Stromal cell of bone marrow (primary cell): ENCODE measurements around the gene PLCD4.

Experiments
- DNase-seq: peaks from one replicate; pipeline ENCODE4 v3.0.0-alpha.2; 2012; ENCODE audit warnings: low read depth

Gene PLCD4

DNA sequence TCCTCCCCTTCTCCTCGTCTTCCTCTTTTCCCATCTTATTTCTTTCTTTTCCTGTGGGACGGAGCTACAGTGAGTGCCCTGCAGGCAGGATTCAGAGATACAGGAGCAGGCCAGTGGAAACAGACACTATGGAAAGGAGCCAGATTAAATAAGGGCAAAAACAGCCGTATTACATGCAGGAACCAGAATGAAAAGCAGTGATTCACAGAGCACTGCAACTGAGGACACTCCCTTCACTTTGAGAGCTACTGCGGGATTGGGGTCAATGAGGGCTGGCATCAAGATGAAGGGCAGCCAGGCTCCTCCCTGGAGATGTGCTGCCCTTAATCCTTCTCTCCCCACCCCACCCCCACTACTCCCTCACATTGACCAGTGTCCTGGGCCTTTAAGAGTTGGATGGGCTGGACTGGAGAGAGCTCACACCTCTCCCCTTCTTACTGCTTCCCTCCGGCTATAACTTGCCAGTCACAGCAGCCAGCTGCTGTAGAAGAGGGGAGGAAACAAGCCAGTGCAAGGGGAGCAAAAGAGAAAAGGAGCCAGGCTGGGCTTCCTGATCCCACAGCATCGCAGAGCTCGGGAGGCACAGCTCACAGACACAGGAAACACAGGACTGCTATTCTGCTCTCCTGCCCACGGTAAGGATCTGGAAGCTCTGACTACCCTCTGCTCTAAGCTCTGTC, at the start of gene PLCD4:
PLCD4 (plus strand) TSS at position 464 of the 680 bp plus-strand sequence. CDS start 7,841 bp downstream, outside the sequence.
- DNase-seq, result peak; percentile 92

DNA sequence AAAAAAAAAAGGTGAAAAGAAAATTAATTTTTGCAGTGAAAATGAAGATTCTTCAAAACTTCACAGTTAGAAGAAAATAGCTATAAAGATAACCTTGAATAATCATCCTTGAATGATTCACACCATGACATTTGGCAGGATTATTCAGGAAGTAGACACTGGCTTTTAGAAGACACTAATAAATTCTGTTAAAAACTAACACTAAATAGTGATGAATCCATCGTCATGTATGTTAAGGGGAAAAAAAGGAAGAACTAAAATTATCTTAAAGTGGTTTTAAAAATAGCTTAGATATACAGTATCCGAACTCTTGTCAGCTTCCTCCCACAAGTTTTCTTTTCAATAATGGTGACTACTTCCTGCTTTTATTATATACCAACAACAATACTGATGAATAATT, 49.8 kb upstream of the PLCD4 start:
- DNase-seq, result no peak

DNA sequence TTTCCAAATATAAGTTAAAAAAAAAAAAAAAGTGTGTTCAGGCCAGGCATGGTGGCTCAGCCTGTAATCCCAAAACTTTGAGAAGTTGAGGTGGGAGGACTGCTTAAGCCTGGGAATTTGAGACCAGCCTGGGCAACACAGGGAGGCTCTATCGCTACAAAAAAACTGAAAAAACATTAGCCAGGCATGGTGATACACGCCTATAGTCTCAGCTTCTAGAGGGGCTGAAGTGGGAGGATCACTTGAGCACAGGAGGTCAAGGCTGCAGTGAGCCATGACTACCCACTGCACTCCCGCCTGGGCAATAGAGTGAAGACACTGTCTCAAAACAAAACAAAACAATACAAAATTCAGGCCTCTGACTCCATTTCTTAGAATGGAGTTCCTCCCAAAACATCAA, 48.7 kb upstream of the PLCD4 start:
- DNase-seq, result no peak

DNA sequence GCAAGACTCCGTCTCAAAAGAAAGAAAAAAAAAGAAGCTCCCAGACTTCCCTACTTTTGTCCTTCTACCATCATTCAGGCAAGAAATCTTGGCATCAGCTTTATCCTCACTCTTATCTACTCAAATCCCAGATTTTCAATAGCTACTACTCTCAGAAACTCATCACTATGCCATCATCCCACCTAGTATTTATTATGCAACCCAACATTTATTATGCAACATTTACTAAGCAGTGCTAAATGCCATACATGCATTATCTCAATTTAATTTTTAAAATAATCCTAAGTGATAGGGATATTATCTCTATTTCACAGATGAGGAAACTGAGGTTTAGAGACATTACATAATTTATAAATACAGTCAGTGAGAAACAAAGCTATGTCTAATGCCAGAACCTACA, 43.6 kb upstream of the PLCD4 start:
- no peak for DNase-seq

DNA sequence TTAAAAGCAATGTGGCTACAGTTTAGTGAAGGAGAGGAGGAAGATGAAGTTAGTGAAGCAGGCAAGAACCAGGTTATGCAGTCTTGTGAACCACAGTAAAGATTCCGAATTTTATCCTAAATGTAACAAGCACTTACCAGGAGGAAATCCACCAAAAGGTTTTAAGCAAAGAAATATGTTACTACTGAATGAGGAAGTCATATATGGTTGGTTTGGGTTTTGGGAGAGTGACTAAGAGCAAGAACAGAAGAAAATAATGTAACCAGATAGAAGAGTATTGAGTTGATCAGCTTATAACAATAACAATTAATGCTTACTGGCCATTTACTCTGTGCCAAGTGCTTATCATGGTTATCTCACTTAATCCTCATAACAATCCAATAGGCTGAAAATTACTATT, 41.4 kb upstream of the PLCD4 start:
- no peak for DNase-seq

DNA sequence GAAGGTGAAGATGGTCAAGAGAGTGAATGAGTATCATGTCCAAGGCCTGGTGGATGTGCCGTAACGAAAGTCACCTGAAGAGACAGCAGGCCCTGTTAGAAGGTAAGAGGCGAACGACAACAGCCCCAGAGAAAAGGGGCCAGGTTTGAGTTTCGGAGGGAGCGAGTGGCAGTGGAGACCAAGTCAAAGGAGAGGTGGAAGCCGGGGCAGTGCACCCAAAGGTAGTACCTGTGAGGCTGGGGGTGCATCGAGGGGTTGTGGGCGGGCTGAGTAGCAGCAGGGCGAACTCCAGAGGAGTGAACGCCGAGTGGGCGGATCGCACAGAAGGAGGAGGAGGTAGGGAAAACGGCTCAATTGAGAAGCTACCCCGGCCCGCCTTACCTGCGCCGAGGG, 39.9 kb upstream of the PLCD4 start:
- DNase-seq, result no peak

DNA sequence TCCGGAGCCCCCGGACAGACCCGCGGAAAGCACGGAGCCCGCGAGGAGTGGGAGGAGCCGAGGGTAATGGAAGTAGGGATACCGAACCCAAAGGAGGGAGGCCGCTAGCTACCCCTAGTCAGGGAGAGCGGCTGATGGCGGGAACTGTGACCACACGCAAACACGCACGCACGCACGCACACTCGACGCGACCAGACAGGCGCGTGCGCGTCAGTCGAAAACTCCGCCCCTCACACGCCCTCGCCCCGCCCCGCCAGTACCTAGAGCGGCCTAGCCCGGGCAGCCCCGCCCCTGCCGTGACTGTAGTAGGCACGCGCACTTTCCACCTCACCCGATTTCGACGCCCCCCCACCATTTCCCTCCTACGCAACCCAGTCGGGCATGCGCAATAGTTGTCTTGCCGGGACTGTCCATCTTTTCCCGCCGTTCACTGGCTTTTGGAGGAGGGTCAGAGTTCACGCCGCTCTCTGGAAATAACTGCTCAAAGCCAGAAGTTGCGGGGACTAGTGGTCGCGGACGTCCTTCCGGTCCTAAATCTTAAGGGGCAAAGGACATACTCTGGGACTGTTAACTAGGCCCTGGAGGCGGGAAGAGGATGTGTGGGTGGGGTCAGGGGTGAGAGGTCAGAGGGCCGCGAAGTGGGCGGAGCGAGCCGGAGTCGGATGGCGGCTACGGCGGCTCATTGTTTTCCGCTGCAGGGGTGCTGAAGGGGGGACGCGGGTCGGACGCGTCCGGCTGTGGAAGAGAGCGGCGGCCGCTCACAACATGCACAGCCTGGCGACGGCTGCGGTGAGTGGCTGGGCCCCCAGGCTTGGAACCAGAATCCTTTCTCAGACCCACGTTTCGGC, 39.3 kb upstream of the PLCD4 start, which contains the start of the genes CNOT9 and USP37:
CNOT9 (plus strand) TSS at position 650 of the 848 bp plus-strand sequence; CDS start at position 766, 116 bp downstream.
USP37 (minus strand) TSS at position 162 of the 848 bp plus-strand sequence. CDS start 9,698 bp downstream, outside the sequence.
- DNase-seq, result peak; percentile 96

DNA sequence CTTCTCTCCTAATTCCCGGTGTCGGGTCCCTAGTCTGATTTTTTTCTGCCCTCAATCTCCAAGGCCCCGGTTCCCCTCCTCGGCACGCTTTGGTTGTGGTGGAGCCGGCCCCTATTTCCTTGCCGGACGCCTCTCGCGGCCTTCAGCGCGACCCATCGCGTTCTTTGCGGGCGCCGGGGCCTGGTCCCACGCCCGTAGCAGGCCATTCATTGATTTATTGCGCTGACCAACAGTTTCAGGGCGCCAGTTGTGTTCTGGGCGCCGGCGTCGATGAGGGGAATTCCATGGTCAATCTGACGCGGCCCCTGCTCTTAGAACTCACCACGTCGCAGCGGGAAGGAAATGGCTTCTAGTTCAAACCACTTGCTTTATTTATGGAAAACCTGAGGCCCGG, 38.7 kb upstream of the PLCD4 start:
- peak; percentile 27 for DNase-seq

DNA sequence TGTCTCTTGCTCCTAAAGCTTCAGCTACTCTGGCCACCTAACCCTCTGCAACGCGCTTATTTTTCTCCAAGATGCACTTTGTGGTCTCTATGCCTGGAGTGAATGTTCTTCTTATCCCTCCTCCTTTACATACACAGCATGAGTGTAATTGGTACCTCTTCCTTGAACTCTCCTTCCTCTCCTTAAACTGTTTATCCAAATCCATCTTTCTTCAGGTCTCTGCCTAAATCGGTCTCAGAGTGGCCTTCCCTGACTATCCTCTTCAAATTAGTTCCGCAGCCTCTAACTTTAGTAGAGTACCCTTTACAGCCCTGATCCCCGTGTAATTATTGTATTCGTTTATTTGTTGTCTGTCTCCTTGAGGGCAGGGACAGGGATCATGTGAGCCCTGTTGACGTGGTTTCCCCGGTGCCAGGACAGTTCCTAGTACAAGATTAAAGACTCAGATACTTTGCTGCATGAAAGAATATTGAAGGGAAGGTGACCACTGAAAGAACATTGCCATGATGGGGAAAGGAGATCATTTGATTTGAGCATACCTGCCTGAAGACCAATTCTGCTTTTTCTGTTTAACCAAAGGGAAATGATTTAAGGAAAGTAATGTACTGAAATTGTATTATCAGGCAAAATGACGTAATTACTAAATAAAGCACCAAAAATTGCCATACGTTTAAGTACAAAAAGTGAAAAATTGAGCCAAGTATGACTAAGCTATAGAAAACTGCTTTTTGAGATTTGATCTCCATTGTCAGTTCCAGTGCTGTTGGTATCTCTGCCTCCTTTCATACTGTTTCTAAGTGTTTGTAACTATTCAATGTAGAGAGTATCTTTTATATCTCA, 37.8 kb upstream of the PLCD4 start:
- peak; percentile 40 for DNase-seq

DNA sequence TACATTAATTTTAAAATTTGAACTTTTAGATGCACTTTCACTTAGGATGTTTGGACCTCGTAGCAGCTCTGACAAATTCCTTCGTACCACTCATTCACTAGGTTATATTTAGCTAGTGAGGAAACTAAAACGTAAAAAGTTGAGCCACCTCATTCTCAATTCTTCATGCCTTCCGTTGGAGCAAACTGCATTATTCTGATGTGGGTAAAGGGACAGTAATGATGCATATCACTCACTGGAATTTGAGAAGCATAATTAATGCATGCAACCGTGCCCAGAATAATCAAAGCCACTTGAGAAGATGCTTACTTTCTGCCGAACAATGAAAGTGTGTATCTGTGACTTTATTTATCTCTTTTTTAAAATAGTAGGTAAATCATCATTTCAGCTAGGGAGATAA, 36.8 kb upstream of the PLCD4 start:
- DNase-seq, result no peak

DNA sequence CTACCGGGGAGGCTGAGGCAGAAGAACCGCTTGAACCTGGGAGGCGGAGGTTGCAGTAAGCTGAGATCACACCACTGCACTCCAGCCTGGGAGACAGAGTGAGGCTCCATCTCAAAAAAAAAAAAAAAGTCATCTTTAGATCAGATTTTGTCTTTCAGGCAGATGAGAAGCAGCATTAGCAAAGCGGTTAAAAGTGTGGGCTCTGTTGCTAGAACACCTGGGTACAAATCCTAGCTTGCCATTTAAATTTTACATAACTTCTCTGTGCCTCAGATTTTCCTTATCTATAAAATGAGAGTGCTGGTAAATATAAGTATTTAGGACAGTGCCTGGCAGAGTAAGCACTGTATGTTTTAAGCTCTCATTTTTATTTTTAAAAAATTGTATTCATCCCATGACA, 30.8 kb upstream of the PLCD4 start:
- no peak for DNase-seq

DNA sequence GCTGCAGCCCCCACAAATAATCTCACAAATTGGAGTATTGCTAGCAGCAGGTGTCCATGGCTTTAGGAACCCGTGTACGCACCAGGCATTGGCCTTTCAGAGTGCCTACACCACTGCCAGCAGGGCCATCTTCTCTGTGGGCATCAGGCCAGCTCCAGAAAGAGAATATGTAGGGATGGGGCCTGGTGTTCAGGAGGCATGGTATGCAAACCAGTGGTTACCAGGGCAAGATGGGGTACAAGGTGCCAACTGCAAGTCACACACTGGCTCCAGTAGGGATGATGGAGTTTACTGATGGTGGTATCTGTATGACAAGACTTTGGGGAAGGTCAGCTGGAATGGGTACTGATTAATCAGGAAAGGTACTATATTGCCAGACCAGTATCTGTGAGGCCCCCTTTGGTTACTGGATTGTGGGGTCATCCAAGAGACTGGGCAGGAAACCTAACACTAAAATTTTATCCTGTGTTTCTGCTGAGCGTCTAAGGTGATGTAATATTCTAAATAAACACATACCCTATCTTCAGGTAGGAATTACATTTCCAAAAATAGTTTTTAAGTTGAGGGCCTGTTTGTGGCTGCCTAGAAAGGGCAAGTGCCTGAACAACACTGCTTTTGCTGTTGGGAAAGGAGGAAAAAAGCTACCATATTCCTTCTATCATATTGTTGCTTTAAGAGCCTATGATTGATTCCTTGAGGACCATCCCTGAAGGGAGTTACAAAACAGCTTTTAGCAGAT, 30.0 kb upstream of the PLCD4 start:
- DNase-seq, result no peak

DNA sequence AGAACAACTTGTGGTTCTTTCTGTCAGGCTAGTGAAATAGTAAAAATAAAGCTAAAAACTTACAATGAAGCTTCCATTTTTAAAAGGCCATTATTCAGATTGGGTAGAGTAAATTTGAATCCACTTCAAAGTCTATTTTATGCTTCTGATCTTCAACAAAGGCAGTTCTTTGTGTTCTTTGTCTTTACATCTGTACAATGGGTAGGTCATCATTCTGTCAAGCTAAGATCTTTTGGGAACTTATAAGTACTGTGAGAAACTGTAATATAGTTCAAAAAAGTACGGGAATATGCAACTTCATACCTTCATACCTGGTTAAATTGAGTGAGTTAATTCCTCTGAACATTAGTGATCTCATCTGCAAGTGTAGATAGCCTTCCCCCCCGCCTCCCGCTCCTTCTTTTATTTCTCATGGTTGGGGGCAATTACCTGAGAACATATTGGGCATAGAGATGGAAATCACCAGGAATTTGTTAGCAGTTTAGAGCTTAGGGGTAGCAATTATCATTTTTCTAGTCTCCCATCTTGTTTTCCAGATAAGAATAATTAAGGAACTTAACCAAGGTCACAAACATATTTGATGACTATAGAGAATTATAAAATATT, 29.3 kb upstream of the PLCD4 start:
- no peak for DNase-seq

DNA sequence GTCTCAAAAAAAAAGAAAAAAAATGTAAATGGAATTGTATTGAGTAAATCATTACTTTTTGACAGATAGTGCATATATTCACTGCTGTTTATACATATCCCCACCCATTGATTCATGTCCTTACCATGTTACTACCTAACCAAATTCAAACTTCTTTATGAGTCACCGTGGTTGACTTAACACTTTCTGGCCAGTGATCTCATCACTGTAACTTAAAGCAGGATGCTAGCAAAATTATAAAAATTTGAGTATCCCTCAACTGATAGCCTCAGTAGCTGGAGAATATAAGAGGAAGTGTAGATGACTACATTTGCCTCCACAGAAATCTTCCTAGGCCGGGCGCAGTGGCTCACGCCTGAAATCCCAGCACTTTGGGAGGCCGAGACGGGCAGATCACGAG, 25.6 kb upstream of the PLCD4 start:
- DNase-seq, result peak; percentile 61

DNA sequence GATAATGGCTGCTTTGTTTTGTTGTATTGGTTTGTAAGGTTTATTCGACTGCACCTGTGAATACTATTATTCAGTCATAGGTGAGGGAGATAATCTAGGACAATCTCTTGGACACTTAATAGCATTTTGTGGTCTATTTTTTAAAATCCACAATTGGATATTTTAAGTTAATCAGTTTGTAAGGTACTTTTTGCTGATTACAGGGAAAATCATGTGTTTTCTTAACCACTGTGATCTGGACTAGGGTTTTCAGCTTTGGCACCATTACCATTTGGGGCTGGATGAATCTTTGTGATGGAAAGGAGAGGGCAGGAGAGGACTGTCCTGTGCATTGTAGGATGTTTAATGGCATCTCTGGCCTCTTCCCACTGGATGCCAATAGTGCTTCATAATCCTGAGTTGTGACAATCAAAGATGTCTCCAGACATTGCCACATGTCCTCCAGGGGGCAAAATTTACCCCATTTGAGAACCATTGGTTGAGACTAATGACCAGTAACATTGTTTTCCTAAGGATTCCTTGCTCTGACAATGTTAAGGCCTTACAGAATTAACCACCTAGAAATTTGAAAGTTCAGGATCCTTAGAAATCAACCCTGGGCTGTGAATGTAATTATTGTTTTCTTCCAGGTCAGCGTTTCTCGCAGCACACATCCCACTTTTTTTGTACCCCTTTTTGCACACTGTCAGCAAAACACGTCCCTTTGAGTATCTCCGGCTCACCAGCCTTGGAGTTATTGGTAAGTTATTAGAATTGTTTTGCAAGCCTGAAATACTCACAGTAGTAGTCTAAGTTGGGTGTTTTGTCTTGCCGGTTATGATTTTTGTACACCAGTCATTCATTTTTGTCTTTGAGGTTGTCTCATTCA, 23.5 kb upstream of the PLCD4 start:
- DNase-seq, result no peak

DNA sequence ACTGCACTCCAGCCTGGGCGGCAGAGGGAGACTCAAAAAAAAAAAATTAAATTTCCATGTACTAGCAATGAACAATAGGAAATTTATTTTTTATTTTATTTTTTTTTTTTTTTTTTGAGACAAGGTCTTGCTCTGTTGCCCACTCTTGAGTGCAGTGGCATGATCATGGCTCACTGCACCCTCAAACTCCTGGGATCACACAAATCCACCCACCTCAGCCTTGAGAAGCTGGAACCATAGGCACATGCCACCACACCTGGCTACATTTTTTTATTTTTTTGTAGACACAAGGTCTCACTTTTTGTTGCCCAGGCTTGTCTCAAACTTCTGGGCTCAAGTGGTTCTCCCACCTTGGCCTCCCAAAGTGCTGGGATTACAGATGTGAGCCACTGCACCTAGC, 22.2 kb upstream of the PLCD4 start:
- no peak for DNase-seq

DNA sequence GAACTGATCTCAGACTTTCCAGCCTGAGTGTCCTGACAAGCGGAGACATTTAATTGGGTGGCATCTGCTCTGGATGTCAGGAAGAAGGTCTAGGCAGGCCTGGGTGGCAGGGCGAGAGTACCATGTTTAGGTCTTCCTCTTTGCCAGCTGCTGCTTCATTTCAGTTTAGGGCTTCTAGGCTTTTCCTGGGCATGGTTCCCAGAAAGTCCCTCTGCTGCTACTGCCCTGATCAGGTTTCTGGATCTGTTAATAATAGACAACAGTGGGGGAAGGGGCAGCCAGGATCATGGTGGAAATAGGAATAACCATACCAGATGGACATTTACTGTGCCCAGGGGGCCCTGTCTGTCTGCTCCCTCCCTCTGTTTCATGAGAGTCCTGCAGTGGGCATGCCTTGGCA, 2.3 kb upstream of the PLCD4 start:
- peak; percentile 75 for DNase-seq

DNA sequence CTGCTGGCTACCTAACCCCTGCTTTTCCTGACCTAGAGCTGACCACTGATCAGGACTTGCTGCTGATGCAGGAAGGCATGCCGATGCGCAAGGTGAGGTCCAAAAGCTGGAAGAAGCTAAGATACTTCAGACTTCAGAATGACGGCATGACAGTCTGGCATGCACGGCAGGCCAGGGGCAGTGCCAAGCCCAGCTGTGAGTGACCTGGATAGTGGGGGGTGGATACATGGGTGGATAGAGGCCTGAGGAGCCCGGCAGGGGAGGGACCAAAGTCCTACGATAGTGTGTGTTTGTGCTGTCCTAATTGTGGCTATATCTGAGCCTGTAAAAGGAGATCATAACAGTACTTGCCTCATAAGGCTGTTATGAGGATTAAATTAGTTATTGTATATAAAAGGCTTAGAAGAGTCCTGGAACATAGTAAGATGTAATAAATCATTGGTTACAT, 8.2 kb downstream of the PLCD4 start:
- no peak for DNase-seq

DNA sequence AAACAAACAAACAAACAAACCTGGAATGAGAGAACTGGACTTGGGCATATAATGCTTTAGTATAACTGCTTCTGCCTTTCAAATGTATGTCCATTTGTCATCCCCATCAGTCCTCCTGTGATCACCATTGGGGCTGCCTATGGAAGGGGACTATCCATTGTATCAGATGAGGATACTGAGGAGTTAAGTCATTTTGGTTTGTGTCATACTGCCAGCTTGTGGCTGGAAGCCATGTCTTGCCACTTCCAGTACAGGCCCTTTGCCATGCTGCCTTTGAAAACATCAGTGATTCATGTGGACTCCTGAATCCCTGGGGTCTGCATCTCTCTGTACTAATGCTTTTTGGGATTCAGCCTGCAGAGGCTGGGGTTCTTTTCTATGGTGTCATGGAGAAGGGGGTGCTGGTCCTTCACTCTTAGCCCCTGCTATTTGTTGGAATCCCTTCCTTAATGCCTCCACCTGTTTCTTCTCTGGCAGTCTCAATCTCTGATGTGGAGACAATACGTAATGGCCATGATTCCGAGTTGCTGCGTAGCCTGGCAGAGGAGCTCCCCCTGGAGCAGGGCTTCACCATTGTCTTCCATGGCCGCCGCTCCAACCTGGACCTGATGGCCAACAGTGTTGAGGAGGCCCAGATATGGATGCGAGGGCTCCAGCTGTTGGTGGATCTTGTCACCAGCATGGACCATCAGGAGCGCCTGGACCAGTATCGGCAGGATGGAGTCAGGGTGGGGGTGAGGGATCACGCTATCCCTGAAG, 10.6 kb downstream of the PLCD4 start:
- peak; percentile 33 for DNase-seq
